ENCODE results near the gene TRIP6. TPM values are rescaled to one million over a fixed set of nuclear protein-coding genes. Genes with fewer than 3 reads are reported as not detected.

The TRIP6 gene
- total RNA-seq, 3 donors from 2014 or later, result 27.8 to 42.7 (median 30.0) TPM

GRCh38 chr7:100822236-100823139 is 44.7 kb upstream of the TRIP6 start:
- Histone ChIP-seq H3K36me3 (ENCODE audit: low read depth) (peaks cover 4% of the 10 kb centered on the region), H3K4me1 (ENCODE audit: low read depth) (peaks cover 5% of the 10 kb centered on the region), H3K4me3 (no peak overlapping the region), H3K9me3 (no peaks in the 10 kb centered on the region)
- DNase-seq (peak in 1 of 3 donors; percentile 46), ATAC-seq (no peak)
- TF ChIP-seq CTCF (IDR thresholded peaks at IDR 0.05), result no peak
- intact Hi-C loops (cut with DNase I, micrococcal nuclease), result no loop called here

DNA sequence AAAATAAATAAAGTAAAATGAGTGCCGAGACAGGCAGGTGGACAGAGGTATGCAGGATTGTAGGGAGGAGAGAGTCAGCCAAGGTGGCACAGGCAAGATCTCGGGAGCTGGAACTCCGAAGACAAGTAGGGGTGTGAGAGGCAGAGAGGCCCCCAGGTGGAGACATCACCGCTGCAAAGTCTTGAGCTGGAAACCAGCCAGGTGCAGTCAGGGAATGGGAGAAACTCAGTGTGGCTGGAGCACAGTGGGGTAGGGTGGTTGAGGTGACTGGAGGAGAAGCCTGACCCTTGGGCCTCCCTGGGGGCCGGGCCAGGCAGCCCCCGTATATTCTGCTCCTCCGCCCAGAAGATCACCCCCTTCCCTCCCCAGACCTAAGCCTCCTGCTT is 44.1 kb upstream of the TRIP6 start:
- TF ChIP-seq CTCF (IDR thresholded peaks at IDR 0.05), result no peak
- peaks cover 4% of the 10 kb centered on the region for H3K36me3 ChIP-seq (ENCODE audit: low read depth)
- ATAC-seq, result no peak
- peak in 1 of 3 donors; percentile 12 for DNase-seq
- peaks cover 7% of the 10 kb centered on the region for H3K4me1 ChIP-seq (ENCODE audit: low read depth)
- no peak overlapping the region for H3K4me3 ChIP-seq
- intact Hi-C loops (cut with DNase I, micrococcal nuclease), result no loop called here
- no peaks in the 10 kb centered on the region for H3K9me3 ChIP-seq

DNA sequence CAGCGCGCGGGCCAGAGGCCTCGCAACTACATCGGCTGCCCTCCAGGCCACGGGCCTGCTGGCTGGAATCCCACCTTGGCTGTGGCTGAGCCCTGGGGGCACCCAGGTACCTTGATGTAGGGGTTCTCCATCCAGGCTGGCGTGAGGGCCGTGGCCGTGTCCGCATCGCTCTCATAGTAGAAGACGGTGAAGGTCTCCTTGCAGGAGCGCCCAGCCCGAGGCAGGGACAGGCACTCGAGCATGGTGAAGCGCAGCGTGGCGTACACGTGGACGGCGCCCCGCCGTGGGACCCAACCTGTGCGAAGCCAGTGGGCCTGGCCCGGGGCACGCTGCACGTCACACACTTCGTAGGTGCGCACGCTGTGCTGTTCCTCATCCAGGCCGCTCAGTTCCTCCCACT is 43.7 kb upstream of the TRIP6 start:
- no peaks in the 10 kb centered on the region for H3K9me3 ChIP-seq
- no peak for ATAC-seq
- intact Hi-C loops (cut with DNase I, micrococcal nuclease), result no loop called here
- peaks cover 9% of the 10 kb centered on the region for H3K4me1 ChIP-seq (ENCODE audit: low read depth)
- DNase-seq, result peak in 2 of 3 donors; percentile 18 to 51
- H3K4me3 ChIP-seq, result no peak overlapping the region
- peaks cover 4% of the 10 kb centered on the region for H3K36me3 ChIP-seq (ENCODE audit: low read depth)
- TF ChIP-seq CTCF (IDR thresholded peaks at IDR 0.05), result no peak

- ATAC-seq, result no peak
- intact Hi-C loops (cut with DNase I, micrococcal nuclease), result no loop called here
- Histone ChIP-seq H3K36me3 (ENCODE audit: low read depth) (peaks cover 4% of the 10 kb centered on the region), H3K4me3 (no peak overlapping the region), H3K4me1 (ENCODE audit: low read depth) (peaks cover 11% of the 10 kb centered on the region), H3K9me3 (no peaks in the 10 kb centered on the region)
- DNase-seq, result peak in 2 of 3 donors; percentile 30 to 33
- TF ChIP-seq CTCF (IDR thresholded peaks at IDR 0.05), result no peak
These were observed 42.5 kb upstream of the TRIP6 start for GRCh38 chr7:100824499-100825214.

GRCh38 chr7:100825215-100825671 is 41.9 kb upstream of the TRIP6 start:
- Histone ChIP-seq H3K4me1 (ENCODE audit: low read depth) (peaks cover 11% of the 10 kb centered on the region), H3K4me3 (no peak overlapping the region), H3K9me3 (no peaks in the 10 kb centered on the region), H3K36me3 (ENCODE audit: low read depth) (peaks cover 4% of the 10 kb centered on the region)
- peak in 1 of 3 donors; percentile 51 for DNase-seq
- intact Hi-C loops (cut with DNase I, micrococcal nuclease), result no loop called here
- TF ChIP-seq CTCF (IDR thresholded peaks at IDR 0.05), result no peak
- ATAC-seq, result peak; percentile 48
